AG09309 (cell line): ENCODE results near the gene PHLDB2.

Experiments used
- DNase-seq: peaks from one replicate; pipeline ENCODE4 v3.0.0-alpha.2; 2010; ENCODE audit warnings: low read depth
- H3K4me3 ChIP-seq: 2 replicates; pipeline ENCODE4 v1.5.1; 2011; ENCODE audit warnings: mild to moderate bottlenecking, low read depth, low read length, moderate library complexity; ENCODE audit not compliant: control insufficient read depth
- CTCF ChIP-seq: IDR thresholded peaks from 2 replicates; pipeline ENCODE4 v1.5.1; 2011; ENCODE audit warnings: mild to moderate bottlenecking, low read depth, low read length, inconsistent platforms; ENCODE audit not compliant: insufficient read depth, control insufficient read depth; ENCODE audit errors: missing control alignments

The PHLDB2 gene

DNA sequence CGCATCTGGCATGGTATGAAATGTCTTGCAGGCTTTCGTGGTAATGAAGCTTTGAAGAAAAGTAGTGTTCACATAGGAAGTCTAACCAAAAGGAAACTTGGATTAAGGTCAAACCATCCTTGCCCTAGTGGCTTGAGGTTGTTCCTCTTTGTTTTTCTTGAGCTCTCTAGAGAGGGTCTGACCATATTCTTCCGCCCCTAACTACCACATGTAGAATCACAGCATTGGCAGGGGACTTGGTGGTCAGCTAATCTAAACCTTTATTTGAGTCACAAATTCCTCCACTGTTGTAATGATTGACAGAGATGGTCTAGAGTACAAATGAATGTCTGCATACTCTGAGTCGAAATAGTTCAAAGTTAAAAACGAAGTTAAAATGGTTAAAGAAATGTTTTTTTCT is 39.1 kb upstream of the PHLDB2 start:
- TF ChIP-seq CTCF = no peak
- H3K4me3 ChIP-seq = no peak overlapping the region
- DNase-seq = no peak

DNA sequence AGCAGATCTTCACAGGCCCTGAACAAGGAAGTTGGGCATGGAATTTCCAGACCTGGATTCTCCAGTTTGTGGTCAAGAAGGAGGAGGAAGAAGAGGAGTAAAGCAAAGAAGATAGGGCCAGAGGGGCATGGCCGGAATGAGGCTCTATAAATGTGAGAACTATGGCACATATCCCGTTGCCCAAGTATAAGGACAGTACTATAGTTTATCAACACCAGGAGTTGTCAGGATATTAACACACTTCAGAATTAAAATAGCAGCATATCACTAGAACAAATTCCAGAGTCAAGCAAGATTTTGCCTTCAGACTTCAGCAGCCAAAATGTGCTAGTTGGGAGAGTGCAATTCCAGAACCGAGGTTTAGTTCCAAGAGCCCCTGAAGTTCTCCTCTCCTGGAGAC is 38.4 kb upstream of the PHLDB2 start:
- TF ChIP-seq CTCF = no peak
- no peak for DNase-seq

DNA sequence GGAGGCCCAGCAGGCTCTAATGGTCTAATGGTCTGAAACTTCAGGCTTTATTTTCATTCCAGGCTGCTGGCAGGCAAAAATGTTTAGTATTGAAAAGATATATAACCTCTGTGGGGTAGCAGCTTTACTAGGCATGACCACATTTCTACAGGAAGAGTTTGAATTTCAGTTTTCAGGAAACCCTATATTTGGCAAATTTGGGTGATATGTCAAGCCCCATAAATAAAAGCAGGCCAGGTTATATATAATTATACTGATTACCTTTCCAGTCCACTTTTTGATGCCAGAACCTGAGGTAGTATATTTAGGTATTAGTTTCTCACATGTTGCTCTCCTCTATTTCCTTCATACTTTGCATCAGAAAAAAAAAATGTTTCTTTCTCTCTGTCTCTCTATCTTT is 37.2 kb upstream of the PHLDB2 start:
- DNase-seq = no peak
- no peak for TF ChIP-seq CTCF
- no peak overlapping the region for H3K4me3 ChIP-seq

More for the DNA sequence above, 38.4 kb upstream of the PHLDB2 start:
- H3K4me3 ChIP-seq = no peak overlapping the region

DNA sequence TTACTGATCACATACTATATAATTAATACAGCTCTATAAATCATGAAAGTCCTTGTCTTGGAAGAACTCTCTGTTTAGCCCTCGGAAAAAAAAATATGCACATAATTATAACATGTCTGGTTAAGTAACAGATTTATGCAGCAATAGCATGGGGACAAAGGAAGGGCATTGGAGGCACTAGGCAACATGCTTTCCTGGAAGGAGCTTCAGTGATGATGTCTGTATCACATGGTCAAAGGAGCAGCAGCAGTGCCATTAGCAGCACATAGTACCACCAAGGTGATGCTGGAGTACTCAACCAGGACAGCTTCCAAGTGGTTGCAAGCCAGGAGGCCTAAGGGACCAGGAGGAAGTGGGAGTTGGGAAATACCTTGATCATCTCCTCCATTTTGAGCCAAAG is 36.3 kb upstream of the PHLDB2 start:
- TF ChIP-seq CTCF = no peak
- no peak overlapping the region for H3K4me3 ChIP-seq
- DNase-seq = no peak

GRCh38 chr3:111823341-111823855 is 35.7 kb upstream of the PHLDB2 start:
- no peak for DNase-seq
- H3K4me3 ChIP-seq = no peak overlapping the region
- TF ChIP-seq CTCF = no peak

DNA sequence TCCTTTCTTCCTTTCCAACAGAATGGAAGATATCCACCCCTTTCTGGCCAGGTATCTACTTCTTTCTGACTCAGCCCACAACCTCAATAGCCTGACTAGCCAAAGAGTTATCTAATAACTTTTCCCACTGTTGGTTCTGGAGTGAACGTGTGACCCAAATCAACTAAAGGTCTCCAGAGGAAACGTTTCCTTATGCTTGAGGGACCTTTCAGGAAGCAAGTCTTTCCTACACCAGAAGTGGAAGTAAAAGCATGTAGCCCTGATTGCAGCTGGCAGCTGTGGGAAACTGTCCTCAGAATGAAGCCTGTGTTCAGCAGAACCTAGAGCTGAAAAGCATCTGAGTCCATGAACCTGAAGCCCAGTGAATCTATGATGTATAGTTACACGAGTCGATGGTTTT is 34.7 kb upstream of the PHLDB2 start:
- TF ChIP-seq CTCF = no peak
- DNase-seq = no peak
- no peak overlapping the region for H3K4me3 ChIP-seq

- no peak for TF ChIP-seq CTCF
- no peak overlapping the region for H3K4me3 ChIP-seq
- DNase-seq = no peak
Observed at GRCh38 chr3:111827871-111828270, 31.2 kb upstream of the PHLDB2 start.
